ENCODE data around the gene NPIPA1.
"Not testable (repeated sequence)": the region's sequence is repeated elsewhere in the genome, so short reads cannot be mapped to it uniquely, and the experiment has no call there.

NPIPA1 gene

DNA sequence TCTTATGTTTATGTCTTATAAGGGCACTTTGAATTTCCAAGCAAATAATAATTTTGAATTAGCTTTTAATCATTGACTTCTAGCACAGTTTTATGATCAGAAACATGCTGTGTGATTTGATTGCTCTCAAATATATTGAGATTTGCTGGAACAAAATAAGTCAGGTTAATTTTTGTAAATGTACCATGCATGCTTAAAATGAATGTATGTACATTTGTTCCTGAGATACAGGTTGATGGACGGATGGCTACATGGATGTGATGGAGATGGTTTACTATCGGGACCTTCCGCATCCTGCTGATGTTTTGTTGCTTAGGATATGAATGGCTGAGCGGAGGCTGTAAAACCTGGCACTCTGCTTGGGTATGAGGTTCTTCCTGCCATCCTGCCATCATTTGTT lies at the start of gene NPIPA1:
Gene NPIPA1, plus strand, starts transcription at position 301 of the 400 bp plus-strand sequence. Its CDS starts 0 bp downstream, at position 301.
- not testable (repeated sequence) for DNase-seq (ENCODE audit: extremely low read depth in 1 of 2, low read depth in 1 of 2)

- not testable (repeated sequence) for DNase-seq (ENCODE audit: extremely low read depth in 1 of 2, low read depth in 1 of 2)
Measured at GRCh38 chr16:14892111-14892510, 45.1 kb upstream of the NPIPA1 start.

GRCh38 chr16:14895382-14895781 lies 41.9 kb upstream of the NPIPA1 start:
- DNase-seq (ENCODE audit: extremely low read depth in 1 of 2, low read depth in 1 of 2), result not testable (repeated sequence)

GRCh38 chr16:14896023-14896422 lies 41.2 kb upstream of the NPIPA1 start:
- not testable (repeated sequence) for DNase-seq (ENCODE audit: extremely low read depth in 1 of 2, low read depth in 1 of 2)

DNA sequence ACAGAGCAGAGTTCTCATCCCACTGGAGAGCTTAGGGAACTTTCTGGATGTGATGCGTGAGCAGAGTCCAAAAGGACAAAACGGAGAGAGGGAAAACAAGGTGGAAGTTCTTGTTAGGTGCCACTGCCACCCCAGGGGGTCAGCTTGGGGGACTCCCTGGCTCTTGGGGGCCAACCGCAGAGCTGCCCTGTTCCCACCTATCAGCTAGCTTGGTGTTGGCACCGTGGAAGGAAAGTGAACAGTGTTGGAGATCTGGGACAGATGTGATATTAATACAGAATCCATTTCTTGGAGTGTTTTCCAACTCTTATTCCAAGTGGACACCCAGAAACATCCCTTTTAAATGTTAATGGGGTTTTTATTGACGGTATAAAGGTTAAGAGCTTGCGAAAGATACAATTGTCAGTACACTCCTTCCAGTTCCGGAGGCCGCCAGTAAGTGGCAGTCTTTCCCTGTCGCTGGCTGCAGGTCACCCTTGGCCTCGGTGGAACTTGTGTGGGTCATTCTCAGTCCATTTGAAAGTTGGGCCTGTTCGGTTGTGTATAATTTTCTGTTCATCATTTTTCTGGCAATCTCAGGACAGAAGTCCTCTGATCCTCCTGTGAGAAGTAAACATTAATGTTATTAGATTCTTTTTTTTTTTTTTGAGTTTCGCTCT lies 40.1 kb upstream of the NPIPA1 start:
- not testable (repeated sequence) for DNase-seq (ENCODE audit: extremely low read depth in 1 of 2, low read depth in 1 of 2)

DNA sequence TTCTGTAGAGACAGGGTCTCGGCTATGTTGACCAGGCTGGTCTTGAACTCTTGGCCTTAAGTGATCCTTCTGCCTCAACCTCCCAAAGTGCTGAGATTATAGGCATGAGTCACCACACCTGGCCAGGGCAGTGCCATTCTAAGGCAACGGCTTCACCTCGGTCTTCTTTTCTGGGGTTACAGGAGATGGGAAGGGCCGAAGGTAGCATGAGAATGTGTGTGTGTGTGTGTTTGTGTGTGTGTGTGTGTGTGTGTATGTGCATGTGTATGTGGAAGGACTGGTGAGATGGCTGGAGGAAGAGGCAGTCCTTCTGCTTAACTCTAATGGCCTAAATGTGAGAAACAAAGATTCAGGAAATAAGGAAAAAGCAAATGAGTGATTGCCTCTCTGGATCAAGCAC lies 39.1 kb upstream of the NPIPA1 start:
- DNase-seq (ENCODE audit: extremely low read depth in 1 of 2, low read depth in 1 of 2), result not testable (repeated sequence)

DNA sequence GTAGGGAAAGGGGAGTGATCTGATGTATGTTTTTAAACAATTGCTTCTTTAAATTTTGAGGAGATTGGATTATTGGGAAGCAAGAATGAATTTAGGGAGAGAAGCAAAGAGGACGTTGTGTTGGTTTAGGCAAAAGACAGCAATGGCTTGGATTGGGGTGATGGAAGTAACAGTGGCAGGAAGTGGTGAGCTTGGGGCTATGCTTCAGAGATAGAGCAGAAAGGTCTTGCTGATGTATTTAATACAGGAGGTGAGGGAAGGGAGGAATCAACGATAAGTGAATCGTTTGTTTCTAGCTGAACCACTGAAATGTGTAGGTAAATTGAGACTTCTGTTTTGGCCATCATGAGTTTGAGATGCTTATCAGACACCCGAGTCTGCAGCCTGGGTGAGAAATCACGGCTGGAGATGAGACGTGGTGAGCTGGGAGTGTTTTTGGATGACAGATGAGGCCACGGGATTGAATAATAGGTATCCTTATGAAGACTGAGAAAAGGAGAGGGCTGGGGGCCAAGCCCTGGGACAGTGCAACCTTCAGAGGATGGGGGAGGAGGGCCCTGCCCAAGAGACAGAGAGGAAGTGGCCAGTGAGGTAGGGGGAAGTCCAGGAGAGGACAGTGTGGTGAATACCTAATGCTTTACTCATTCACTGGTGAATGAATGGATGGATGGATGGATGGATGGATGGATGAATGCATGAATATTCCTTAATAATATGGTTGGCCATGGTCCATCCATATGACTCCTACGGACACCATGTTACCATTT lies 33.9 kb upstream of the NPIPA1 start:
- DNase-seq (ENCODE audit: extremely low read depth in 1 of 2, low read depth in 1 of 2), result not testable (repeated sequence)

GRCh38 chr16:14909744-14910143 lies 27.5 kb upstream of the NPIPA1 start:
- DNase-seq (ENCODE audit: extremely low read depth in 1 of 2, low read depth in 1 of 2), result not testable (repeated sequence)

- DNase-seq (ENCODE audit: extremely low read depth in 1 of 2, low read depth in 1 of 2), result not testable (repeated sequence)
Measured at GRCh38 chr16:14910833-14911629, 26.2 kb upstream of the NPIPA1 start.

DNA sequence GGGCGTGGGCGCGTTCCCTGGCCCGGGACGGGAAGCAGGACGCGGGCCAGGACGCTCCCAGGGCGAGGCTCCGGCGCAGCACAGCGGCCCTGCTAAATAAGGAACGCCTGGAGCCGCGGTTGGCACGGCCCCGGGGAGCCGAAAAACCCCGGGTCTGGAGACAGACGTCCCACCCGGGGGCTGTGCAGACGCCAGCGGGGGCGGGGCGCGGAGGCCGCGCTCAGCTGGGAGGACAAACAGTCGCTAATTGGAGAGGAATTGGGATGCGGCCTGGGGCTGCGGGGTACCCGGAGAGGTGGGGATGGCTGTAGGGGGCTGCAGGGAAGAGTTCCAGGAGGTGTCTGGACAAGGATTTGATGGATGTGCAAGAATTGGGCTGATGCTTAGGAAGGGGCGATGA lies 25.3 kb upstream of the NPIPA1 start:
- peak in 1 of 2 donors; percentile 18 for DNase-seq (ENCODE audit: extremely low read depth in 1 of 2, low read depth in 1 of 2)

GRCh38 chr16:14912588-14912987 lies 24.7 kb upstream of the NPIPA1 start:
- DNase-seq (ENCODE audit: extremely low read depth in 1 of 2, low read depth in 1 of 2), result not testable (repeated sequence)

DNA sequence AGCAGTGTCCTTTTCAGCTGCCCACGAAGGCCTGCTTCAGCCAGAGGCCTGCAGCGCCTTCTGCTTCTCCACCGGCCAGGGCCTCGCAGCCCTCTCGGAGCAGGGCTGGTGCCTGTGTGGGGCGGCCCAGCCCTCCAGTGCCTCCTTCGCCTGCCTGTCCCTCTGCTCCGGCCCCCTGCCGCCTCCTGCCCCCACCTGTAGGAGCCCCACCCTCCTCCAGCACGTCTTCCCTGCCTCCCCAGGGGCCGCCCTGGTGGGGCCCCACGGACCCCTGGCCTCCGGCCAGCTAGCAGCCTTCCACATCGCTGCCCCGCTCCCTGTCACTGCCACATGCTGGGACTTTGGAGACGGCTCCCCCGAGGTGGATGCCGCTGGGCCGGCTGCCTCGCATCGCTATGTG lies 18.7 kb upstream of the NPIPA1 start:
- DNase-seq (ENCODE audit: extremely low read depth in 1 of 2, low read depth in 1 of 2), result not testable (repeated sequence)

GRCh38 chr16:14919837-14920600 lies 17.2 kb upstream of the NPIPA1 start:
- DNase-seq (ENCODE audit: extremely low read depth in 1 of 2, low read depth in 1 of 2), result not testable (repeated sequence)

DNA sequence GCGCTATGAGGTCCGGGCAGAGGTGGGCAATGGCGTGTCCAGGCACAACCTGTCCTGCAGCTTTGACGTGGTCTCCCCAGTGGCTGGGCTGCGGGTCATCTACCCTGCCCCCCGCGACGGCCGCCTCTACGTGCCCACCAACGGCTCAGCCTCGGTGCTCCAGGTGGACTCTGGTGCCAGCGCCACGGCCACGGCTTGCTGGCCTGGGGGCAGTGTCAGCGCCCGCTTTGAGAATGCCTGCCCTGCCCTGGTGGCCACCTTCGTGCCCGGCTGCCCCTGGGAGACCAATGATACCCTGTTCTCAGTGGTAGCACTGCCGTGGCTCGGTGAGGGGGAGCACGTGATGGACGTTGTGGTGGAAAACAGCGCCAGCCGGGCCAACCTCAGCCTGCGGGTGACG lies 15.0 kb upstream of the NPIPA1 start:
- DNase-seq (ENCODE audit: extremely low read depth in 1 of 2, low read depth in 1 of 2), result not testable (repeated sequence)

DNA sequence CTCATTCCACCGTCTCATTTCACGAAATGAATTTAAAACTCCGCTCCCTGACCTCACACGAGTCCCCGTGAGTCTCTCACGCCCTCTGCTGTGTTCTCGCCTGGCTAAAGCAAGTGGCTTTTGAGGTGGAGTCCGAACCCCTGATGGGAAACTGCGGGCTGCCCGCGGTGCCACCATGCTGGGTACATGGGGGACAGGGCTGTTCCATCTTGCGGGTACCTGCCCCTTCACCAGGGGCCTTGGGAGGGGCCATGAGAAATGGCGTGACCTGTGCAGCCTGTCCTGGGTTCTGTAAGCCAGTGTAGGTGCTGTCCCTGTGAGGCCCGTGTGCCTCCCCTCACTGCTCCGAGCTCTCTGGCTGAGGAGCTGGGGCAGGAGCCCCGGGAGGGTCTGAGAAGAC lies 14.3 kb upstream of the NPIPA1 start:
- DNase-seq (ENCODE audit: extremely low read depth in 1 of 2, low read depth in 1 of 2), result not testable (repeated sequence)

DNA sequence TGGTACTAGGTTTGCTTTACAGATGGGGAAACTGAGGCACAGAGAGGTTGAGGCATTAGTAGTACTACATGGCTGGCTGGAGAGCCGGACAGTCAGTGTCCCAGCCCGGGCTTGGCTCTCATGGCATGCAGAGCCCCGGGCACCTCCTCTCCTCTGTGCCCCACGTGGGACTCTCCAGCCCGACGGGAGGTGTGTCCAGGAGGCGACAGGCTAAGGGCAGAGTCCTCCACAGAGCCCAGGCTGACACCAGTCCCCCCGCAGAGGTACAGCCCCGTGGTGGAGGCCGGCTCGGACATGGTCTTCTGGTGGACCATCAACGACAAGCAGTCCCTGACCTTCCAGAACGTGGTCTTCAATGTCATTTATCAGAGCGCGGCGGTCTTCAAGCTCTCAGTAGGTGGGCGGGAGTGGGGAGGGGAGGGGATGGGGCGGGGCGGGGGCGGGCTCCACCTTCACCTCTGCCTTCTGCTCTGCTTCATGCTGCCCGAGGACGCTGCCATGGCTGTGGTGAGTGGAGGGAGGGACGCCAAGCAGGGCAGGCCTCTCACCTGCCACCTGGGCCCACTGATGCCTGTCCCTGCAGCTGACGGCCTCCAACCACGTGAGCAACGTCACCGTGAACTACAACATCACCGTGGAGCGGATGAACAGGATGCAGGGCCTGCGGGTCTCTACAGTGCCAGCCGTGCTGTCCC lies 13.7 kb upstream of the NPIPA1 start:
- DNase-seq (ENCODE audit: extremely low read depth in 1 of 2, low read depth in 1 of 2), result not testable (repeated sequence)

GRCh38 chr16:14924359-14924758 lies 12.9 kb upstream of the NPIPA1 start:
- DNase-seq (ENCODE audit: extremely low read depth in 1 of 2, low read depth in 1 of 2), result not testable (repeated sequence)

- not testable (repeated sequence) for DNase-seq (ENCODE audit: extremely low read depth in 1 of 2, low read depth in 1 of 2)
Measured at GRCh38 chr16:14924982-14925381, 12.3 kb upstream of the NPIPA1 start.

DNA sequence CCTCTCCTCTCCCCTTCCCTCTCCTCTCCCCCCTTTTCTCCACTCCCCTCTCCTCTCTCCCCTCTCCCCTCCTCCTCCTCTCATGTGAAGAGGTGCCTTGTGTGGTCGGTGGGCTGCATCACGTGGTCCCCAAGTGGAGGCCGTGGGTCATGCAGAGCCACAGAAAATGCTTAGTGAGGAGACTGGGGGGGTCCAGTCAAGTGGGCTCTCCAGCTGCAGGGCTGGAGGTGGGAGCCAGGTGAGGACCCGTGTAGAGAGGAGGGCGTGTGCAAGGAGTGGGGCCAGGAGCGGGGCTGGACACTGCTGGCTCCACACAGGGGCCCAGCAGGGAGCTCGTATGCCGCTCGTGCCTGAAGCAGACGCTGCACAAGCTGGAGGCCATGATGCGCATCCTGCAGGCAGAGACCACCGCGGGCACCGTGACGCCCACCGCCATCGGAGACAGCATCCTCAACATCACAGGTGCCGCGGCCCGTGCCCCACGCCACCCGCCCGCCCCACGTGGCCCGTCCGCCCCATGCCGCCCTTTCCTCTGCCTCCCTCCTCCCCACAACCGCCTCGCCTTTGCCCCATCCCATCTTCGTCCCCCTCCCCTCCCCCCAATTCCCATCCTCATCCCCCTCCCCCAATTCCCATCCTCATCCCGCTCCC lies 9.1 kb upstream of the NPIPA1 start:
- DNase-seq (ENCODE audit: extremely low read depth in 1 of 2, low read depth in 1 of 2), result not testable (repeated sequence)

All from stimulated activated CD8-positive, alpha-beta memory T cell treated with anti-CD3 and anti-CD28 coated beads, Interleukin-7, amount 100 ng/mL, for 48 hours (primary cell).